LNCaP clone FGC (cell line): Measurements from ENCODE around the gene CAMKK2.

Source experiments
- DNase-seq: peaks from one replicate; pipeline ENCODE4 v3.0.0-alpha.2; 2011; ENCODE audit warnings: low read depth
- H3K4me3 ChIP-seq: 2 replicates; pipeline ENCODE4 v1.5.1; 2011; ENCODE audit warnings: mild to moderate bottlenecking, low read depth, low read length, control low read depth
- CTCF ChIP-seq: IDR thresholded peaks from 2 replicates; pipeline ENCODE4 v1.5.1; 2012; ENCODE audit warnings: mild to moderate bottlenecking; ENCODE audit not compliant: control insufficient read depth, insufficient read depth; ENCODE audit errors: extremely low read depth

Gene CAMKK2

GRCh38 chr12:121191151-121191550, 105.4 kb downstream of the CAMKK2 start:
- H3K4me3 ChIP-seq: no peak overlapping the region
- TF ChIP-seq CTCF: no peak
- DNase-seq: no peak

- DNase-seq: no peak
- TF ChIP-seq CTCF: no peak
- H3K4me3 ChIP-seq: no peak overlapping the region
Measured at GRCh38 chr12:121190523-121191031, 105.9 kb downstream of the CAMKK2 start.

GRCh38 chr12:121189619-121190155, 106.8 kb downstream of the CAMKK2 start:
- DNase-seq: no peak
- no peak overlapping the region for H3K4me3 ChIP-seq
- no peak for TF ChIP-seq CTCF

GRCh38 chr12:121189131-121189530, 107.4 kb downstream of the CAMKK2 start:
- no peak for TF ChIP-seq CTCF
- DNase-seq: no peak
- H3K4me3 ChIP-seq: no peak overlapping the region

- no peak for TF ChIP-seq CTCF
- no peak overlapping the region for H3K4me3 ChIP-seq
- no peak for DNase-seq
Measured at GRCh38 chr12:121188227-121188626, 108.3 kb downstream of the CAMKK2 start.
